GM10248 (cell line): Measurements from ENCODE around the gene LYZL1.
"Not testable (repeated sequence)": the region's sequence is repeated elsewhere in the genome, so short reads cannot be mapped to it uniquely, and the experiment has no call there.

Experiments used
- CTCF ChIA-PET: fragments of 300-600 bp; sonication (Branson Sonifier 250); formaldehyde crosslinking; extraction: SDS; loops from one replicate; lab custom pipeline; 2021; ENCODE audit warnings: antibody characterized with exemption; lab: Yijun Ruan, JAX
- POLR2A ChIA-PET: fragments of 350-650 bp; sonication (Branson Sonifier 250); formaldehyde crosslinking; extraction: SDS; loops from one replicate; lab custom pipeline; 2020; ENCODE audit warnings: antibody characterized with exemption; lab: Yijun Ruan, JAX
- DNase-seq: peaks from one replicate; pipeline ENCODE4 v3.0.0; 2012; ENCODE audit errors: extremely low spot score
- CTCF ChIP-seq: IDR thresholded peaks from 2 replicates; pipeline ENCODE4 v1.5.1; 2012; ENCODE audit warnings: mild to moderate bottlenecking, low read depth; ENCODE audit errors: extremely low read depth, missing control alignments, control extremely low read depth

Gene LYZL1

DNA sequence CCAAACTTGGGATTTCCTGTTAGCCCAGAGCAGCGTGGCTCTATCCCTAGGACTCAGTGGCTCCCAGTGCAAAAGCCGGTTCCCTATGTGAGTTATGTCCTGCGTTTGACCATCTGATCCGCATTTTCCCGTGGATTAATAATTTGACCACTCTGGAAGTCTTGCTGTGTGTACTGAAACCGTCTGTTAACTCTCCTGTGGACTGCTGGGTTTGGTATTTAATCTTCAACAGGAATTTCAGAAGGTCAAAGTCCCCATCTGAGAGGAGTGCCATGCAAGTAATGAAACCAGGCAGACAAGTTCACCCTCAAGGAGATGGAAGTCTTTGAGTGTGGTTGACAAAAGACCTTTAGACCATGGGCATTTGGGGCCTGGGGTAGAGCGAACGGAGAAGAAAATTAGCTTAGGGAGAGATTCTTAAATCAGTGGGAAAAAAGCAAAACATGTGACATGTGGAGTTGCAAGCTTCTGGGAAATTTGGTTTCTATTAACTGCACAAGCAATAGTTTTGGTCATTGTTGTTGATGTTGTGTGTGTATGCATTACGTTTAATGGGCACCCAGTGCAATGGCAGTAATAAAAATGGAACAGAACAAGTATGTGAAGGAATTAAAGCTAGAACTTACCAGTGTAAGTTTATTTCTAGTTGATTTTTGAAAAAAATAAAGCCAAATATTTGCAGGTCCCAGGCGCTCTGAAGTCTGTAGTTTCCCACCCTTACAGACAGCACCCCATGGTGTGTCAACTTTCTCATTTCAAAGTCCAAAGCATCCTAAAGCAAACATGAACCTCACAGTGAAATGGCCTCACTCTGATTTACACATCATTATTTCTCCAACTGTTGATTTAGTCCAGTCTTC, 38.2 kb downstream of the LYZL1 start:
- no peak for DNase-seq
- no peak for TF ChIP-seq CTCF
- POLR2A ChIA-PET = no interaction called here
- CTCF ChIA-PET = interaction anchor here (1.0 kb wide), 1 partner anchor 23 kb away, joined by 3 read pairs; no protein-coding TSS in a partner anchor

DNA sequence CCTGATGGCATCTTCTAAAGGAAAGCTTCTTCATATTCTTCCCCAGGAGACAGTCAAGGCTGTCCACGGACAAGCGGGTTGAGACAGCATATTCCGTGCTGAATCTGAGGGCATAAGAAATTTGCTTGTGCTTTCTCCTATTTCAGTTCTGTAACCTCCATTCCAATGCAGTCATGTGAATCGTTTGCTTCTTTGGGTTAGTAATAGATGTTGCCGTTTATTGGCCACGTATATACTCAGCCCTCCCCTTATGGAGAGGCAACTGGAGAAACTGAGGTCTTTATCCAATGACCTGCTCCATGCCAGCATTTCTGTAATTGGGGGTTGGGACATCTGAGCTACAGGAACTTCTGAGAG, 38.9 kb downstream of the LYZL1 start:
- ChIA-PET POLR2A (no interaction called here), CTCF (no interaction called here)
- TF ChIP-seq CTCF = no peak
- no peak for DNase-seq

- DNase-seq = no peak
- TF ChIP-seq CTCF = no peak
- ChIA-PET POLR2A (no interaction called here), CTCF (interaction anchor here (1.1 kb wide), 1 partner anchor 59 kb away, joined by 3 read pairs; no protein-coding TSS in a partner anchor)
Measured at GRCh38 chr10:29328983-29329382, 40.1 kb downstream of the LYZL1 start.

- ChIA-PET POLR2A (no interaction called here), CTCF (interaction anchor here (1.1 kb wide), 1 partner anchor 58 kb away, joined by 3 read pairs; no protein-coding TSS in a partner anchor)
- no peak for TF ChIP-seq CTCF
- DNase-seq = no peak
Measured at GRCh38 chr10:29329420-29329819, 40.5 kb downstream of the LYZL1 start.

DNA sequence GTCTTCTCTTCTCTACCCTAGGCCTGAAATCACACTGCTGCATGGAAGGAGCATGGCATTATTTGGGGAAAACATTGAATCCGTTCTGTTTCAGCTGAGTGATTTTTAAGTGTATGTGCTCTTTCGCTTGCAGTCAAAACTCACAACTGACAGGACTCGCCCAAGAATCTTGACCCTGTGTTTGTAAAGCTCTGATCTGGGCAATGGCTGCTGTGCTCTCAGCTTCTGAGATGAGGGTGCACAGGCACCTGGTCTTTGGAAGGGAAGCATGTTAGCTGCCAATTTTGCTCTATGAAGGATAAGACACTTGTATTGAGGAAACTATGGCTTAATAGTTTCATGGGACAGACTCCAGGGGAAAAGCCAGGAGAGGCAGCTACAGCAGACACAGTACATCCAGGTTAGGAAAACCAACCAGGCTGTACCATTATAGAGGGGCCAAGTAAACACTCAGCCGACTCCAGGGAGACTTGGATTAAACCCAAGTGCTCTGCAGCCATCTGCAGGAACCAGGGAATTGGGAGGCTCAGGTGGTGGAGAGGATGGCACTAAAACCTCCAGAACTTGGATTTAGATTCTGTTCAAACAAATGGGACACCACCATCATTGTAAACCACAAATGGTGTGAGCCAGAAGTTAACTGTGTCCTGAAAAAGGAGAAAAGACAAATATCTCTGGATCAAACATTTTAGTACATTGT, 43.3 kb downstream of the LYZL1 start:
- TF ChIP-seq CTCF = no peak
- POLR2A ChIA-PET = no interaction called here
- CTCF ChIA-PET = interaction anchor here (0.9 kb wide), 1 partner anchor 213 kb away, joined by 3 read pairs; no protein-coding TSS in a partner anchor
- no peak for DNase-seq

- no peak for TF ChIP-seq CTCF
- CTCF ChIA-PET = no interaction called here
- no peak for DNase-seq
- POLR2A ChIA-PET = no interaction called here
Measured at GRCh38 chr10:29332761-29333148, 43.9 kb downstream of the LYZL1 start.

DNA sequence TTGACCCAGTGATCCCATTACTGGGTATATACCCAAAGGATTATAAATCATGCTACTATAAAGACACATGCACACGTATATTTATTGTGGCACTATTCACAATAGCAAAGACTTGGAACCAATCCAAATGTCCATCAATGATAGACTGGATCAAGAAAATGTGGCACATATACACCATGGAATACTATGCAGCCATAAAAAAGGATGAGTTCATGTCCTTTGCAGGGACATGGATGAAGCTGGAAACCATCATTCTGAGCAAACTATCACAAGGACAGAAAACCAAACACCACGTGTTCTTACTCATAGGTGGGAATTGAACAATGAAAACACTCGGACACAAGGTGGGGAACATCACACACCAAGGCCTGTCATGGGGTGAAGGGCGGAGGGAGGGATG, 48.7 kb downstream of the LYZL1 start:
- CTCF ChIA-PET, DNase-seq, POLR2A ChIA-PET: not testable (repeated sequence)
